ENCODE data around the gene SIVA1.
A peak's percentile ranks its signal among the peaks of the same experiment; 100 is the strongest.

Gene SIVA1

GRCh38 chr14:104752735-104753527 lies at the start of gene SIVA1:
Gene SIVA1 (plus strand): TSS chr14:104753147. CDS start chr14:104753202, 55 bp downstream.
- peak; percentile 99 for DNase-seq (ENCODE audit: low read depth)

GRCh38 chr14:104703269-104703668 lies 49.7 kb upstream of the SIVA1 start:
- DNase-seq (ENCODE audit: low read depth): no peak

GRCh38 chr14:104704252-104704651 lies 48.7 kb upstream of the SIVA1 start:
- DNase-seq (ENCODE audit: low read depth): no peak

- DNase-seq (ENCODE audit: low read depth): no peak
Measured at GRCh38 chr14:104705340-104706047, 47.5 kb upstream of the SIVA1 start.

GRCh38 chr14:104706733-104707607 lies 46.0 kb upstream of the SIVA1 start:
- DNase-seq (ENCODE audit: low read depth): no peak

- DNase-seq (ENCODE audit: low read depth): no peak
Measured at GRCh38 chr14:104707608-104708595, 45.0 kb upstream of the SIVA1 start.

GRCh38 chr14:104708606-104709268 lies 44.2 kb upstream of the SIVA1 start:
- peak; percentile 61 for DNase-seq (ENCODE audit: low read depth)

- DNase-seq (ENCODE audit: low read depth): no peak
Measured at GRCh38 chr14:104709387-104710039, 43.4 kb upstream of the SIVA1 start.

GRCh38 chr14:104710071-104710735 lies 42.7 kb upstream of the SIVA1 start:
- no peak for DNase-seq (ENCODE audit: low read depth)

GRCh38 chr14:104712881-104713734 lies 39.8 kb upstream of the SIVA1 start:
- DNase-seq (ENCODE audit: low read depth): no peak

GRCh38 chr14:104714066-104714465 lies 38.9 kb upstream of the SIVA1 start:
- no peak for DNase-seq (ENCODE audit: low read depth)

GRCh38 chr14:104714681-104715080 lies 38.3 kb upstream of the SIVA1 start:
- no peak for DNase-seq (ENCODE audit: low read depth)

- no peak for DNase-seq (ENCODE audit: low read depth)
Measured at GRCh38 chr14:104715416-104715815, 37.5 kb upstream of the SIVA1 start.

- no peak for DNase-seq (ENCODE audit: low read depth)
Measured at GRCh38 chr14:104715871-104716270, 37.1 kb upstream of the SIVA1 start.

- no peak for DNase-seq (ENCODE audit: low read depth)
Measured at GRCh38 chr14:104717137-104717536, 35.8 kb upstream of the SIVA1 start.

GRCh38 chr14:104717646-104718045 lies 35.3 kb upstream of the SIVA1 start:
- no peak for DNase-seq (ENCODE audit: low read depth)

- DNase-seq (ENCODE audit: low read depth): no peak
Measured at GRCh38 chr14:104718147-104718546, 34.8 kb upstream of the SIVA1 start.

GRCh38 chr14:104718871-104719270 lies 34.1 kb upstream of the SIVA1 start:
- no peak for DNase-seq (ENCODE audit: low read depth)

- DNase-seq (ENCODE audit: low read depth): no peak
Measured at GRCh38 chr14:104719343-104719742, 33.6 kb upstream of the SIVA1 start.
